Fibroblast of lung (primary cell): ENCODE measurements around the gene KCNMA1.

Source experiments
- EZH2 ChIP-seq: IDR thresholded peaks from 2 replicates; pipeline ENCODE4 v1.5.1; 2012; ENCODE audit warnings: low read length, control low read depth, mild to moderate bottlenecking; ENCODE audit errors: missing control alignments
- TF ChIP-seq, protein P1 (sequence below), 2 donors: IDR thresholded peaks in 1 of 2; conservative IDR thresholded peaks in 1 of 2; 1 replicate in 1 of 2; 2 replicates in 1 of 2; pipeline ENCODE4 v1.5.1; 2011 to 2012; ENCODE audit warnings: low read length in 2 of 2, control low read depth in 1 of 2, inconsistent platforms in 1 of 2, low read depth in 1 of 2, mild to moderate bottlenecking in 1 of 2

DNA sequence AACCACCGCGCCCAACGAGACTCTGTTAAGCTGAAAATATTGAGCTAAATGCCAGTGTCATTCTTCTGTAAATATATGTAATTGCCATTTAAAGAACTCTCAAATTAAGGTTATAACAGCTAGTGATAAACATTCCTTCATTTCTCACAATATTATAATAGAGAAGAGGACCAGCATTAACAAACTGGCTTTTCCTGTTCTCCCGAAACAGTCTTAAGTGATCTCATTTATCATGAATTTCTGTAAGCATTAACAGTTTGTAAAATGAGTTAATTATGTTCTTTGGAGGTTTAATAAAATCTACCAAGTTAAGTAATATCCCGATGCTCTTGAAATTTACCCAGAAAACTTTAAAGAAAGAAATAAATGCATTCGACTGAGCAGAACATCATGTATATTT is 352.8 kb downstream of the KCNMA1 start:
- TF ChIP-seq, protein P1, sequence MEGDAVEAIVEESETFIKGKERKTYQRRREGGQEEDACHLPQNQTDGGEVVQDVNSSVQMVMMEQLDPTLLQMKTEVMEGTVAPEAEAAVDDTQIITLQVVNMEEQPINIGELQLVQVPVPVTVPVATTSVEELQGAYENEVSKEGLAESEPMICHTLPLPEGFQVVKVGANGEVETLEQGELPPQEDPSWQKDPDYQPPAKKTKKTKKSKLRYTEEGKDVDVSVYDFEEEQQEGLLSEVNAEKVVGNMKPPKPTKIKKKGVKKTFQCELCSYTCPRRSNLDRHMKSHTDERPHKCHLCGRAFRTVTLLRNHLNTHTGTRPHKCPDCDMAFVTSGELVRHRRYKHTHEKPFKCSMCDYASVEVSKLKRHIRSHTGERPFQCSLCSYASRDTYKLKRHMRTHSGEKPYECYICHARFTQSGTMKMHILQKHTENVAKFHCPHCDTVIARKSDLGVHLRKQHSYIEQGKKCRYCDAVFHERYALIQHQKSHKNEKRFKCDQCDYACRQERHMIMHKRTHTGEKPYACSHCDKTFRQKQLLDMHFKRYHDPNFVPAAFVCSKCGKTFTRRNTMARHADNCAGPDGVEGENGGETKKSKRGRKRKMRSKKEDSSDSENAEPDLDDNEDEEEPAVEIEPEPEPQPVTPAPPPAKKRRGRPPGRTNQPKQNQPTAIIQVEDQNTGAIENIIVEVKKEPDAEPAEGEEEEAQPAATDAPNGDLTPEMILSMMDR (conservative IDR thresholded peaks at IDR 0.05 in 1 of 2, IDR thresholded peaks at IDR 0.05 in 1 of 2; ENCODE audit: low read depth in 1 of 2, low read length in 2 of 2), result no peak
- TF ChIP-seq EZH2, result no peak
